ENCODE measurements around the gene COMT.

The COMT gene

GRCh38 chr22:19912271-19912999 lies 29.1 kb upstream of the COMT start:
- Histone ChIP-seq H3K4me3 (replicated peaks; ENCODE audit: insufficient read depth, low read length) (no peak overlapping the region), H3K27ac (replicated peaks) (no peak overlapping the region), H3K27me3 (ENCODE audit: insufficient read depth, poor library complexity, severe bottlenecking) (no peaks in the 10 kb centered on the region)
- TF ChIP-seq, protein P1, sequence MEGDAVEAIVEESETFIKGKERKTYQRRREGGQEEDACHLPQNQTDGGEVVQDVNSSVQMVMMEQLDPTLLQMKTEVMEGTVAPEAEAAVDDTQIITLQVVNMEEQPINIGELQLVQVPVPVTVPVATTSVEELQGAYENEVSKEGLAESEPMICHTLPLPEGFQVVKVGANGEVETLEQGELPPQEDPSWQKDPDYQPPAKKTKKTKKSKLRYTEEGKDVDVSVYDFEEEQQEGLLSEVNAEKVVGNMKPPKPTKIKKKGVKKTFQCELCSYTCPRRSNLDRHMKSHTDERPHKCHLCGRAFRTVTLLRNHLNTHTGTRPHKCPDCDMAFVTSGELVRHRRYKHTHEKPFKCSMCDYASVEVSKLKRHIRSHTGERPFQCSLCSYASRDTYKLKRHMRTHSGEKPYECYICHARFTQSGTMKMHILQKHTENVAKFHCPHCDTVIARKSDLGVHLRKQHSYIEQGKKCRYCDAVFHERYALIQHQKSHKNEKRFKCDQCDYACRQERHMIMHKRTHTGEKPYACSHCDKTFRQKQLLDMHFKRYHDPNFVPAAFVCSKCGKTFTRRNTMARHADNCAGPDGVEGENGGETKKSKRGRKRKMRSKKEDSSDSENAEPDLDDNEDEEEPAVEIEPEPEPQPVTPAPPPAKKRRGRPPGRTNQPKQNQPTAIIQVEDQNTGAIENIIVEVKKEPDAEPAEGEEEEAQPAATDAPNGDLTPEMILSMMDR (IDR thresholded peaks at IDR 0.05; ENCODE audit: insufficient read depth, low read length) = no peak
- no peak for TF ChIP-seq REST (IDR thresholded peaks at IDR 0.05; ENCODE audit: insufficient replicate concordance, low read depth)
- no peak for TF ChIP-seq POLR2AphosphoS5 (IDR thresholded peaks at IDR 0.05; ENCODE audit: low read depth)
- TF ChIP-seq SPI1 (IDR thresholded peaks at IDR 0.05; ENCODE audit: borderline replicate concordance, low read depth) = no peak
- TF ChIP-seq GABPA (IDR thresholded peaks at IDR 0.05; ENCODE audit: low read depth) = no peak
- DNase-seq (ENCODE audit: low read depth in 1 of 2, low spot score in 1 of 2) = no peak

GRCh38 chr22:19913337-19913936 lies 28.1 kb upstream of the COMT start:
- TF ChIP-seq, protein P1 (IDR thresholded peaks at IDR 0.05; ENCODE audit: insufficient read depth, low read length) = no peak
- TF ChIP-seq POLR2AphosphoS5 (IDR thresholded peaks at IDR 0.05; ENCODE audit: low read depth) = no peak
- TF ChIP-seq REST (IDR thresholded peaks at IDR 0.05; ENCODE audit: insufficient replicate concordance, low read depth) = no peak
- TF ChIP-seq SPI1 (IDR thresholded peaks at IDR 0.05; ENCODE audit: borderline replicate concordance, low read depth) = no peak
- no peak for TF ChIP-seq GABPA (IDR thresholded peaks at IDR 0.05; ENCODE audit: low read depth)
- DNase-seq (ENCODE audit: low read depth in 1 of 2, low spot score in 1 of 2) = no peak
- no peaks in the 10 kb centered on the region for H3K27me3 ChIP-seq (ENCODE audit: insufficient read depth, poor library complexity, severe bottlenecking)
- no peak overlapping the region for H3K4me3 ChIP-seq (replicated peaks; ENCODE audit: insufficient read depth, low read length)
- no peak overlapping the region for H3K27ac ChIP-seq (replicated peaks)

- Histone ChIP-seq H3K27me3 (ENCODE audit: insufficient read depth, poor library complexity, severe bottlenecking) (no peaks in the 10 kb centered on the region), H3K27ac (replicated peaks) (no peak overlapping the region), H3K4me3 (replicated peaks; ENCODE audit: insufficient read depth, low read length) (no peak overlapping the region)
- TF ChIP-seq GABPA (IDR thresholded peaks at IDR 0.05; ENCODE audit: low read depth) (no peak), POLR2AphosphoS5 (IDR thresholded peaks at IDR 0.05; ENCODE audit: low read depth) (no peak), SPI1 (IDR thresholded peaks at IDR 0.05; ENCODE audit: borderline replicate concordance, low read depth) (no peak), REST (IDR thresholded peaks at IDR 0.05; ENCODE audit: insufficient replicate concordance, low read depth) (no peak)
- TF ChIP-seq, protein P1 (IDR thresholded peaks at IDR 0.05; ENCODE audit: insufficient read depth, low read length) = no peak
- no peak for DNase-seq (ENCODE audit: low read depth in 1 of 2, low spot score in 1 of 2)
Observed at GRCh38 chr22:19914201-19914943, 27.2 kb upstream of the COMT start.

All from HL-60 (cell line).